HG03558 (cell line): ENCODE data around the gene HDAC11.
"Not testable (repeated sequence)": the region's sequence is repeated elsewhere in the genome, so short reads cannot be mapped to it uniquely, and the experiment has no call there.

ENCODE experiments used
- ATAC-seq: cut with Tn5 transposase; IDR thresholded peaks from one replicate; pipeline ENCODE4 v1.9.1; 2021; ENCODE audit warnings: moderate number of reproducible peaks; ENCODE audit not compliant: unreplicated experiment; ENCODE audit errors: extremely low read depth

HDAC11 gene

GRCh38 chr3:13465236-13465873 lies 14.8 kb upstream of the HDAC11 start:
- no peak for ATAC-seq

DNA sequence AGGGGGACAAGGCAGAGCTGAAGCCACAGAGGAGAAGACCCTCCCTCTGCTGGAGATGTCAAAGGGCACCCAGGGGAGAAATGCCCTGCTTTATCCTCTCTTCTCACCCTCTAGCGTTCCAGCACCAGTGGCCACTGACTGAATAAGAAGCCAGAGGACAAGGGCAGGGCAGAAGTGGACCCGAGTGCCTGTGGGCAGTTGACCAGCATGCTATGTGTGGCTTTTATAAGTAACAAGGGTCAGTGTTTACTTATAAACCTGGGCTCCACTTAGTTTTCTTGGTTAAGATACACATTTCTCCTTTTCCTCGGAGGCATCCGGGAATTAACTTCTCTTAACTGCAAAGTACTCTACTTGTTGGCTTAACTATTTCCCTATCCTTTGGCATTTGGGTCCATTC lies 13.3 kb upstream of the HDAC11 start:
- no peak for ATAC-seq

DNA sequence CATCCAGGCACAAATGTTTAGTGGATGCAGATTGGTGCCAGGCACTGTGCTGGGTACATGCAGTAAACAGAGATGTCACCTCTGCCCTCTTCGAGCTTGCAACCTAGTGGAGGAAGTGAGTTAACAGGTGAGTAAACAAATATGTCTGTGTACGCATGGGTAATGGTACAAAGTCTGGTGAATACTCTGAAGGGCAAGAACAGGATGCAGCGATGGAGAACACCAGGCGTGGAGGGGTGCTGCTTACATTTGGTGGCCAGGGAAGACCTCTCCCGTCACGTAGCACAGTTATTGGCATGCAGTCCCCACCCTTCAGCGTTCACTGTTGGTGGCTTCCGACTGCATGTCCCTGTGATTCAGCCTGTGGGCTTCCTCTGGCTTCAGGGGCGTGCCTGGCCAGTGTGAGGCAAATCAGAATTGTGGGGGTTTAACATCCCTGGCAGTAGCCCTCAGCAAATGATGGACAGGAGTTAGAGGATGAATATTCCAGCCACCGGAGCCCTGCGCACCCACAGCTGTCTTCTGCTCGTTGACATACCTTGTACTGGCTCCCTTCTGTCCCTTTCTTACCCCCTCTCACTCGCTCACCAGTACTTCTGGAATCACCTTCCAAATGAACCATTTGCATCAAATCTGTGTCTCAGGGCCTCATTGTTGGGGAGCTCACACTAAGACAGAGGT lies 9.1 kb upstream of the HDAC11 start:
- no peak for ATAC-seq

DNA sequence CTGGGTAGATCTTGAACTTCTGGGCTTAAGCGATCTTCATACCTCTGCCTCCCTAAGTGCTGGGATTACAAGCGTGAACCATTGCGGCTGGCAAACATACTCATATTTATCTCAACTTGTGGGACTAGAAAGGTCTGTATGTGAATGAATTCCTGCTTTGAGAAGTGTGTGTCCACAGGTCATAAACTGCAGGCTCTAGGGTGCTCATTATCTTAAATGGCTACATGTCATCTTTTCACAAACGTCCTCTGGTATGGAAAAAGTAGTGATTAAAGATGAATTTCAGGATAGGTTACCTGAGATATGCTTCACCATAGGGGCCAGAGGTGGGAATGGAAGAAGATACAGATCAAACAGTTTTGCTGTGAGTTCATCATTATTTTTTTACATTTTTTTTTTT lies 7.8 kb upstream of the HDAC11 start:
- ATAC-seq, result no peak

DNA sequence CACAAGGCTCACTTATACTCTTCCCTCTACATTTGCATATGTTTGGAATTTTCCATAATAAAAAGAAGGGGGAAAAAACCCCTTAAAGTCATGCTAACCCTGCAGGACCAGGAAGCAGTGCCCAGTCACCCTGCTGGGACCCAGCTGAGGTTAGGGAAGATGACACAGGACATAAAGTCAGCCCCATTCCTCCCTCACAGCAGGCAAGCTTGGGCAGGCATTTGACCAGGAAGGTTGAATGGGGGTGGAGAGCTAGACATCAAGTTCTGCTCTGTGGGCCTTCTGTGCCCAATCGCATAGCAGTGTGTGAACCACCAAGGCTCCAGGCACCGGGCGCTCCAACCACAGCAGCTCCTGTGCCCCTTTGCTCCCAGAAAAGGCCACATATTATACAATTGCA lies 7.1 kb upstream of the HDAC11 start:
- ATAC-seq, result no peak

- ATAC-seq, result no peak
These were observed 6.1 kb upstream of the HDAC11 start for GRCh38 chr3:13474021-13474420.

DNA sequence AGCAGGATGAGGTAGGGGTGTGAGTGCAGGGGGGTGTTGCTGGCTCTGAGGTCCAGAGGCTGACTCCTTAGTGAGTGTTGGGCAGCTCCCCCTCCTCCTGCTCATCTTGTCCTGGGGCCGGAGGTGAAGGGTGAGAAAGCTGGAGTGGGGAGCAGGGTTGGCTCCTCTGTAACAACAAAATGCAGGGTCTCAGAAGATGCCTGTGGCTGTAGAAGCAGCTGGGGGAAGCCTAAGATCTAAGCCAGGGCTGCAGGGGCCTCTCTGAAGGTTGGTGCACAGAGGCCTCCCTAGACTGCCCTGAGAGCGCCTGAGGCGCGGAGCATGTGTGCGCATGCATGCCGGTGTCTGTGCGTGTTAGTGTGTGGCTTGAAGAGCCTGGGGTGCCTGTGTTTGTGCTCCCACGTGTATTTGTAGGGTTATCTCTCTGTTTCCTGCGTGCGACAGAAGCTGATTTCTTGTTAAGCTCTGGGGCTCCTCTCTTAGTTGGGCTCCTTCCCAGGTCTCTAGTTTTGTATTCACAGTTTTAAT lies 5.3 kb upstream of the HDAC11 start:
- no peak for ATAC-seq

GRCh38 chr3:13475871-13476590 lies 4.1 kb upstream of the HDAC11 start:
- ATAC-seq, result no peak

DNA sequence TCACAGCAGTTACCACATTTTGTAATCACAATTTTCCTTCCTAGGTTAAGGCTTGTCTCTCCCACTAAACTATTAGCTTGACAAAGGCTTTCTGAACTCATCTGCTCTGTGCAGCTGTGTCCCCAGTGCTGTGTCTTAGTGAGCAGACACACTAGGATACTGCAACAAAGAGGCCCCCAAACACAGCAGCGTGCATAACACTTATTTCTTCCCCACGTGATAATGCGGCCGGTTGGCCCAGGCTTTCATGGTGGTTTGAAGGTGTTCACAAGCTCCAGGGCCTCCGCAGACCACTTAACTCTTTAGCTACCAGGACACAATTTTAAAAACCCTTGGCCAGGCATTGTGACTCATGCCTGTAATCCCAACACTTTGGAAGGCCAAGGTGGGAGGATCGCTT lies 2.2 kb upstream of the HDAC11 start:
- no peak for ATAC-seq

DNA sequence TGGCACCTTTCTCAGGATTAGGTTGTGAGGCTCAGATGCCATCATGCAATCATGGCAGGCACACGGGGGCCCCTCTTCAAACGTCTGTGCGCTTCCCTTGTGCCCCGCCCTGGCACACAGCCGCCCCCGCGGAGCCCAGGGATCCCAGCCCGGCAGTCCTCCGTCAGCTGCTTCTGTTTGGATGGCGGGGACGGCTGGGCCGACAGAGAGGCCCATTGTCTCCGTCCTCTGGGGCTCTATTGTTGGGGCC lies 849 bp upstream of the HDAC11 start:
- no peak for ATAC-seq

- ATAC-seq, result peak; percentile 17
These were observed 523 bp downstream of the HDAC11 start for GRCh38 chr3:13480340-13481318.

- no peak for ATAC-seq
These were observed 2.1 kb downstream of the HDAC11 start for GRCh38 chr3:13482106-13482690.

- ATAC-seq, result no peak
These were observed 3.2 kb downstream of the HDAC11 start for GRCh38 chr3:13483286-13483685.

- no peak for ATAC-seq
These were observed 4.0 kb downstream of the HDAC11 start for GRCh38 chr3:13483988-13484695.

GRCh38 chr3:13484851-13485590 lies 4.9 kb downstream of the HDAC11 start:
- no peak for ATAC-seq

GRCh38 chr3:13485630-13486562 lies 5.8 kb downstream of the HDAC11 start:
- ATAC-seq, result not testable (repeated sequence)

- ATAC-seq, result no peak
These were observed 7.3 kb downstream of the HDAC11 start for GRCh38 chr3:13487403-13487802.
